NAMALWA (cell line): ENCODE measurements around the gene DUS1L.

Experiments
- DNase-seq: peaks from one replicate; pipeline ENCODE4 v3.0.0-alpha.2; 2015; ENCODE audit warnings: low spot score

DUS1L gene

GRCh38 chr17:82012640-82013295 is 52.8 kb downstream of the DUS1L start:
- DNase-seq, result no peak

- DNase-seq, result no peak
Measured at GRCh38 chr17:82012261-82012639, 53.4 kb downstream of the DUS1L start.

GRCh38 chr17:82011617-82012187 is 53.9 kb downstream of the DUS1L start:
- DNase-seq, result no peak

- DNase-seq, result no peak
Measured at GRCh38 chr17:82010575-82011525, 54.8 kb downstream of the DUS1L start.

- DNase-seq, result no peak
Measured at GRCh38 chr17:82009413-82009812, 56.2 kb downstream of the DUS1L start.

GRCh38 chr17:82008941-82009405 is 56.6 kb downstream of the DUS1L start:
- no peak for DNase-seq

GRCh38 chr17:82008258-82008940 is 57.2 kb downstream of the DUS1L start:
- no peak for DNase-seq
